Muscle layer of colon (tissue), 2 donors: ENCODE measurements around the gene RNASE2.
"Not testable (repeated sequence)": the region's sequence is repeated elsewhere in the genome, so short reads cannot be mapped to it uniquely, and the experiment has no call there.

Source experiments
- H3K27ac ChIP-seq: one replicate; pipeline ENCODE4 v1.7.0; 2013; ENCODE audit warnings: low read depth, mild to moderate bottlenecking, low read length, moderate library complexity
- H3K27me3 ChIP-seq, 2 donors: one replicate each; pipeline ENCODE4 v1.7.0; 2013; ENCODE audit warnings: low read length in 2 of 2, mild to moderate bottlenecking in 2 of 2; ENCODE audit not compliant: insufficient read depth in 2 of 2, control insufficient read depth in 1 of 2
- H3K36me3 ChIP-seq: one replicate; pipeline ENCODE4 v1.7.0; 2013; ENCODE audit warnings: mild to moderate bottlenecking, low read length; ENCODE audit not compliant: insufficient read depth
- H3K4me1 ChIP-seq: one replicate; pipeline ENCODE4 v1.7.0; 2013; ENCODE audit warnings: mild to moderate bottlenecking, low read length; ENCODE audit not compliant: insufficient read depth
- H3K4me3 ChIP-seq, 2 donors: one replicate each; pipeline ENCODE4 v1.7.0; 2013; ENCODE audit warnings: low read length in 2 of 2, low read depth in 1 of 2, mild to moderate bottlenecking in 1 of 2, moderate library complexity in 1 of 2
- H3K9ac ChIP-seq: one replicate; pipeline ENCODE4 v1.7.0; 2013; ENCODE audit warnings: low read length
- H3K9me3 ChIP-seq: one replicate; pipeline ENCODE4 v1.7.0; 2013; ENCODE audit warnings: mild to moderate bottlenecking, low read length
- donor health status: abdominal sarcoma.
- donor health status: Adenocarcinoma of cecum.

The RNASE2 gene

GRCh38 chr14:20954736-20955537, at the start of gene RNASE2:
Gene RNASE2, plus strand, starts transcription at chr14:20955487. Its CDS starts 285 bp downstream, at chr14:20955772.
- not testable (repeated sequence) for H3K27ac ChIP-seq, H3K27me3 ChIP-seq, H3K9me3 ChIP-seq, H3K9ac ChIP-seq, H3K4me3 ChIP-seq, H3K36me3 ChIP-seq, H3K4me1 ChIP-seq

DNA sequence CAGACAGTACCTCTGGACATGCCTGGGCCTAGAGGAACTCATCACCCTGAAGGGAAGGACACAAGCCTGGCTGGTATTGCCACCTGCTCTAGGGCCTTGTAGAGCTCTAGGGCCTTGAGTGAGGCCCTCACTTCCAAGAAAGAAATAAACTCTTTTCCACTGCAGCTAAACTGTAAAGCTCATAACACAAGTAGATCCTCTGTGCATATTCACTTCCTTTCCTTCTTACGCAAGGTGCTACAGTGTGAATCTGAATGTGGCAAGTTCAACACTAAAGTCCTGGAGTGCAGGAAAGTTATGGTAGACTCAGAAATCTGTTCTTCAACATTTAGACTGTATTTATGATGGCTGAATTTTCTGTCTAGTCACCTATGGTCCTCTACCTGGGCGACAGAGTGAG, 49.6 kb upstream of the RNASE2 start:
- no peaks in the 10 kb centered on the region for H3K36me3 ChIP-seq
- H3K27me3 ChIP-seq = no peaks in the 10 kb centered on the region
- H3K27ac ChIP-seq = no peak overlapping the region
- H3K9ac ChIP-seq = no peak overlapping the region
- no peaks in the 10 kb centered on the region for H3K9me3 ChIP-seq
- H3K4me3 ChIP-seq = no peak overlapping the region
- no peaks in the 10 kb centered on the region for H3K4me1 ChIP-seq

DNA sequence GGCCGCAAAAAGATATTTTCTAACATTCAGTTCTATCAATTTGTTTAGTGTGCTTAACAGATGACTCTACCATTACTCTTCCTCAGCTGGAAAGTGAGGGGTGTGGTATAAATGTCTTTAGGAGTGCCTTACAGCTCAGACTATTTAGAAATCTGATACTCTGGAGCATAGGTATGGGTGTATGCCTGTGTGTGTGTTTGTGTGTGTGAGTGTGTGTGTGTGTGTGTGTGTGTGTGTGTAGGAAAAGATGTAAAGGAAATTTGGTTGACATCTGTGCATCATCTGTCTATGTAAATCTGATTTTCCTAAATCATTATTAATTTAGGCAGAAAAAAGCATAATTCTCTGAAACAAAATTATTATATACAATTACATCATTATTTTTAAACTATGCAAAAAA, 48.1 kb upstream of the RNASE2 start:
- Histone ChIP-seq H3K9me3 (no peaks in the 10 kb centered on the region), H3K27me3 (no peaks in the 10 kb centered on the region), H3K4me1 (no peaks in the 10 kb centered on the region), H3K9ac (no peak overlapping the region), H3K27ac (no peak overlapping the region), H3K4me3 (no peak overlapping the region), H3K36me3 (no peaks in the 10 kb centered on the region)

GRCh38 chr14:20910822-20911221, 44.5 kb upstream of the RNASE2 start:
- H3K9ac ChIP-seq, H3K9me3 ChIP-seq, H3K27me3 ChIP-seq, H3K27ac ChIP-seq, H3K4me3 ChIP-seq, H3K36me3 ChIP-seq, H3K4me1 ChIP-seq: not testable (repeated sequence)

GRCh38 chr14:20919038-20919756, 36.1 kb upstream of the RNASE2 start:
- H3K4me1 ChIP-seq, H3K36me3 ChIP-seq, H3K27ac ChIP-seq, H3K27me3 ChIP-seq, H3K9me3 ChIP-seq, H3K4me3 ChIP-seq, H3K9ac ChIP-seq: not testable (repeated sequence)

- not testable (repeated sequence) for H3K36me3 ChIP-seq, H3K27me3 ChIP-seq, H3K27ac ChIP-seq, H3K9ac ChIP-seq, H3K4me3 ChIP-seq, H3K4me1 ChIP-seq, H3K9me3 ChIP-seq
Observed at GRCh38 chr14:20923766-20924297, 31.5 kb upstream of the RNASE2 start.

DNA sequence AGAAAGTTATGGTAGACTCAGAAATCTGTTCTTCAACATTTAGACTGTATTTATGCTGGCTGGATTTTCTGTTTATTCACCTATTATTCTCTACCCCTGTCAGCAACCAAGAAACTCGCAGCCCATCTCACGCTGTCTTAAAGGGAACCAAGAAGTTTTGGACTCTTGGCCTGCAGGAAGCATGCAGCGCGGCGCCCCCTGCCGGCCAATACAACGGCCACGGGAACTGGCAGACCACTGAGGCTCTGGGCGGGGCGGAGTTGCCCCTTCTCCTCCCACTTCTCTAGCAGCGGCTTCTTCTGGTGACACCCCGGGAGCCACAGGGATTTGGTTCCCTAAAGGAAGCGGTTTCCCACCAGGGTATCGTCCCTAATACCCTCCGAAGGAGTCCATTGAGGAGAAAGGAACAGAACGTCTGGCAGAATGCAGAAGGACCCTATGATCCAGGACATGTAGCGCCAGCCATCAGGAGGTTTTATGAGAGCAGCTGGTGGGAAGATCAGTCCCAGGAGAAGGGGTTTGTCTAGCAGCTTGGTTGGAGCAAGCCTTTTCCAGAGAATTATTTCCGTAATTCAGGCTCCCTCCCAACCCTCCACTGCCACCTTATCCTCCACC, 21.0 kb upstream of the RNASE2 start:
- Histone ChIP-seq H3K27me3 (peaks cover 0 to 4% of the 10 kb centered on the region in 2 donors), H3K4me3 (no peak overlapping the region), H3K27ac (no peak overlapping the region), H3K36me3 (no peaks in the 10 kb centered on the region), H3K9ac (no peak overlapping the region), H3K4me1 (no peaks in the 10 kb centered on the region), H3K9me3 (no peaks in the 10 kb centered on the region)

- no peak overlapping the region for H3K4me3 ChIP-seq
- H3K9me3 ChIP-seq = no peaks in the 10 kb centered on the region
- no peak overlapping the region for H3K27ac ChIP-seq
- H3K36me3 ChIP-seq = no peaks in the 10 kb centered on the region
- H3K27me3 ChIP-seq = peaks cover 0 to 4% of the 10 kb centered on the region in 2 donors
- H3K9ac ChIP-seq = no peak overlapping the region
- H3K4me1 ChIP-seq = no peaks in the 10 kb centered on the region
Observed at GRCh38 chr14:20935303-20935984, 19.8 kb upstream of the RNASE2 start.

DNA sequence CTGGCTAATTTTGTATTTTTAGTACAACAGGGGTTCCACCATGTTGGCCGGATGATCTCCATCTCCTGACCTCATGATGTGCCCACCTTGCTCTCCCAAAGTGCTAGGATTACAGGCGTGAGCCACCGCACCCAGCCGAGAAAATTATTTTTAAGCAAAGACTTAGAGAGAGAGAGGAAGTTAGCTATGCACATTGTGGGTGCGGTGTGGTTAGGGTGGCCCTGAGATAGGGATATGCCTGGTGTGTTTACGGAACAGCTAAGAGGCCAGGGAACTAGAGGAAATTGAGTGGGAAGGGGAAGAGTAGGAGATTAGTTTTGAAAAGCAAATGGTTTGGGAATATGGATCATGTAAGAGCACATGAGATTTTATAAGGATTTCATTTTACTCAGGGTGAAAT, 10.1 kb upstream of the RNASE2 start:
- H3K36me3 ChIP-seq, H3K4me1 ChIP-seq, H3K4me3 ChIP-seq, H3K27me3 ChIP-seq, H3K27ac ChIP-seq, H3K9ac ChIP-seq, H3K9me3 ChIP-seq: not testable (repeated sequence)

DNA sequence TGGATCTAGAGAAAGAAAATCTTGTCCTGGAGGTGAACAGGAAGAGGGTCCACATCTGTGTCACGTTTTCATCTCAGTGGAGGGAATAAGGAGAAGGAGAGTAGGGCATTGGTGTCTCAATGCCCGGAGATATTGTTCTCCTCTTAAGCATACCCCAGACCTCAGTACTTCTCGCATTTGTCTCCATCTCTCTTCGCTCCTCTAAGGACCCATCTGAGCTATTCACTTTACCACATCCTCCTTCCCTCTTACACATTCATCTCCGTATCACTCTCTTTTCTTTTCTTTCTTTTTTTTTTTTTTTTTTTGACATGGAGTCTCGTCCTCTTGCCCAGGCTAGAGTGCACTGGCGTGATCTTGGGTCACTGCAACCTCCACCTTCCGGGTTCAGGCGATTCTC, 8.6 kb upstream of the RNASE2 start:
- H3K27me3 ChIP-seq, H3K9me3 ChIP-seq, H3K9ac ChIP-seq, H3K27ac ChIP-seq, H3K4me3 ChIP-seq, H3K4me1 ChIP-seq, H3K36me3 ChIP-seq: not testable (repeated sequence)

DNA sequence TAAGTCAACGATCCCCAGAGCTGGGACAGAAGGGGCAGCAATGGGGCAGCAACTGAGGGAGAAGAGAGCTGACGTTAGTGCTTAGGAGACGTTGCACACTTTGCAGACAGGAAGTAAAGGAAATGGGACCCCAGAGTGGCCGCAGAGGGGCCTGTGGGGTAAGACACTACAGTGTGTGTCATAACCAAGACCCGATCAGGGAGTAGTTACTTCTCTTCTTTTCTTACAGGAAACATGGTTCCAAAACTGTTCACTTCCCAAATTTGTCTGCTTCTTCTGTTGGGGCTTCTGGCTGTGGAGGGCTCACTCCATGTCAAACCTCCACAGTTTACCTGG, 219 bp downstream of the RNASE2 start:
- H3K27ac ChIP-seq, H3K9me3 ChIP-seq: not testable (repeated sequence)

More for the DNA sequence above, 219 bp downstream of the RNASE2 start:
- not testable (repeated sequence) for H3K4me3 ChIP-seq, H3K4me1 ChIP-seq, H3K36me3 ChIP-seq, H3K9ac ChIP-seq, H3K27me3 ChIP-seq
